Suppressor macrophage treated with lipopolysaccharide for 4 hours (primary cell): ENCODE results near the gene DHX16.

Source experiments
- DNase-seq: peaks from one replicate; pipeline ENCODE4 v3.0.0-alpha.2; 2020

Gene DHX16

DNA sequence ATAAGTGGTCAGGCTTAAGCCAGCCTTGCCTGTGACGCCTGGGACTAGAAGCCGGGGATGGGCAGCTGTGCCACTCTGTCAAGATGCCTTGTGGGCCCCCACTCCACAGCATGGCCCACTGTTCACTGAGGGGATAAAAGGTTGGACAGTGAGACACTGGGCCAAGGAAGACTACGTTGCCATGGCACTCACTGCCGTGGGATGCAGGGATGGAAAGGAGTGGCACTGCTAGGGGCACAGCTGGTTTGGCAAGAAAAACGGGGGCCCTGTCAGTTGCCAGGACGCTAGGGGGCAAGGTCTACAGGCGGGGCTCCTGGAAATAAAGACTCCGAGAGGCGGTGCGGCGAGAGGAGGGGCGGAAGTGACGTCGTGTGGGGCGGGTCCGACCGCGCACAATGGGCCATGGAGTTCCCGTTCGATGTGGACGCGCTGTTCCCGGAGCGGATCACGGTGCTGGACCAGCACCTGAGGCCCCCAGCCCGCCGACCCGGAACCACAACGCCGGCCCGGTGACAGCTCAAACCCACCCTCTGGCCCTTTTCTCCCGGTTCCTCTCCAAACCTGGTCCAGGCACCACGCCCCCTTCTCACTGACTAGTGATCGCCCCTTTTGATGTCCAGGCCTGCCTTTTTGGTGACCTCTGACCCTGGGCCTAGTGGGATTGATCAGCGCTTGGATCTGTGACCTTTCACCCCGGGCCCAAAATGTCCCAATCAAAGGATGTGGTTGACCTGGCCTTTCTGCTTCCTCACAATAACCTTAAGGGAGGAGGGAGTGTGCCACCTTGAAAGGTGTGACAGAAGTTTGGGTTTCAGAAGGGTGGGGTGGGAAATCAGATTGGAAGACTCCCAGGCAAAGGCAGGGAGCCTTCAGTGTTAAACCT, 46.1 kb downstream of the DHX16 start, which contains the start of gene ATAT1:
TSS of gene ATAT1 (plus strand) at position 391 of the 883 bp plus-strand sequence.
- DNase-seq, result peak; percentile 87

DNA sequence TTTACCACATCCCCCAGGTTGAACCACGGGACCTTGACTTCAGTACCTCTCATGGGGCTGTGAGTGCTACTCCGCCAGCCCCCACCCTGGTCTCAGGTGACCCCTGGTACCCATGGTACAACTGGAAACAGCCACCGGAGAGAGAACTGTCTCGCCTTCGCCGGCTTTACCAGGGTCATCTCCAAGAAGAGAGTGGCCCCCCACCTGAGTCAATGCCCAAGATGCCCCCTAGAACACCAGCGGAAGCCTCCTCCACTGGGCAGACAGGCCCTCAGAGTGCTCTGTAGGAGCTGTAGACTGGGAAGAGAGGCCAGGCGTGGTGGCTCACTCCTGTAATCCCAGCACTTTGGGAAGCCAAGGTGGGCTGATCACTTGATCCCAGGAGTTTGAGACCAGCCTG, 47.3 kb downstream of the DHX16 start:
- DNase-seq, result no peak

DNA sequence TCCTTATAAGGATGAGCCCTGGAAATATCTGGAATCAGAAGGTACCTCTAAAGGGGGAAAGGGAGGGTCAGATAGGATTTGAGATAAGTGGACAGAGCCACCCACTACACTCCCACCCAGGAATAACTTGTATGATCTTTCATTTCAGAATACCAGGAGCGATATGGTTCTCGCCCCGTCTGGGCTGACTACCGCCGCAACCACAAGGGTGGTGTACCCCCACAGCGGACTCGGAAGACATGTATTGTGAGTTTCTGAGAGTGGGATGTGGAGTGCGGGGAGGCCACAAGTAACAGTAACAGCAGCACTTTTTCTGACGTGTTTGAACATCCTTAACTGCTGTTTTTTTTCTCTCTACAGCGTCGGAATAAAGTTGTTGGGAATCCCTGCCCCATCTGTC, 53.2 kb downstream of the DHX16 start:
- no peak for DNase-seq

DNA sequence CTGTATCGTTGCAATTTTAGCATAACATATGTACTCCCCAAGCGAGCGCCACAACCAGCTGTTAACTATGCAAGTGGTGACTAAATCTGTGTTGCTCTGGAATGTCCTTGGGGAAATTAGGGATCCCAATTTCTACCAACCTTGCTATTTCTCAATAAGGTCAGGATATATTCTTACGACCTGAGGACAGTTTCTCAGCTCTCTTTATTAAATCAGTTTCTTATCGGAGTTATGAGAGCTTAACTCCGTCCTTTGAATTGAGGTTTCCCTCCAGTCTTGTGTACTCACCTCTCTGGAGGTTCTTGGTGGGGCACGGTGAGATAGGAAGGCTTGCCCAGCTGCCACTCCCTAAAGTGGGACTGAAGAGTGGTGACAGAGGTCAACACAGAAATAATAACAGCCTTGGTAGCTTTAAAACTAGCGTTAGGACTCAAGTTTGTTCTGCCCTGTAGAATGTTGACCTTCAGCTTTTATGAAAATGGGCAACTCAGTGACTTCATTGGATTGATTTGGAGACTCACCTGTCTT, 54.5 kb downstream of the DHX16 start:
- no peak for DNase-seq

DNA sequence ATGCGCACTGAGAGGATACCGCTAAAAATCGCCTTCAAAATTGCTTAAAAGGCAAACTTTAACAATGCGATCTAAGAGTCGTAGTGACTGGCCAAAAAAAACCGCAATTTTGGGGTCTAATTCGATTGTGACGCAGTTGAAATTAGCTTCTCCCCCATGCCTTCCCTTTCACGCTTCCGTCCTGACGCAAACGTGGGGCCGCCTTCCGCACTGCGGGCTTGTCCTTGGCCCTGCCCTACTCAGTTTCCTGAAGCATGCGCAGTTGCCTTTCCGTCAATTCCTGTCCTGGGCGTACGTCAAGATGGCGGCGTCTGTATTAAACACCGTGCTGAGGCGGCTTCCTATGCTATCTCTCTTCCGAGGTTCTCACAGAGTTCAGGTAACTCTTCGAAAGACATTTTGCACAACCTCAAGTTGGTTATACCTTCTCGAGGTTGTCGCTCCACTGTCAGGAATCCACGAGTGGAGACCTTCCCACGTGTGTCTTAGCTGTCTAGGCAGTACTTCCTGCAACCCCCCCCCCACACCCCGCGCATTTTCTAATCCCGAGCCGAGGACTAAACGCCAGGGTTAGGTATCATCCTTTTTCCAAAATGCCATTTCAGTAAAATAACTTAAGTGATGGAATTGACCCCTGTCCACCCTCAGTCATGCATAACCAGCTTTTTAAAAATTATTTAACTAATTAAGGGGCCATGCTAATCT, 55.1 kb downstream of the DHX16 start, which contains the start of gene MRPS18B:
TSS of gene MRPS18B (plus strand) at position 276 of the 705 bp plus-strand sequence. CDS start at position 302, 26 bp downstream.
- DNase-seq, result peak; percentile 98

DNA sequence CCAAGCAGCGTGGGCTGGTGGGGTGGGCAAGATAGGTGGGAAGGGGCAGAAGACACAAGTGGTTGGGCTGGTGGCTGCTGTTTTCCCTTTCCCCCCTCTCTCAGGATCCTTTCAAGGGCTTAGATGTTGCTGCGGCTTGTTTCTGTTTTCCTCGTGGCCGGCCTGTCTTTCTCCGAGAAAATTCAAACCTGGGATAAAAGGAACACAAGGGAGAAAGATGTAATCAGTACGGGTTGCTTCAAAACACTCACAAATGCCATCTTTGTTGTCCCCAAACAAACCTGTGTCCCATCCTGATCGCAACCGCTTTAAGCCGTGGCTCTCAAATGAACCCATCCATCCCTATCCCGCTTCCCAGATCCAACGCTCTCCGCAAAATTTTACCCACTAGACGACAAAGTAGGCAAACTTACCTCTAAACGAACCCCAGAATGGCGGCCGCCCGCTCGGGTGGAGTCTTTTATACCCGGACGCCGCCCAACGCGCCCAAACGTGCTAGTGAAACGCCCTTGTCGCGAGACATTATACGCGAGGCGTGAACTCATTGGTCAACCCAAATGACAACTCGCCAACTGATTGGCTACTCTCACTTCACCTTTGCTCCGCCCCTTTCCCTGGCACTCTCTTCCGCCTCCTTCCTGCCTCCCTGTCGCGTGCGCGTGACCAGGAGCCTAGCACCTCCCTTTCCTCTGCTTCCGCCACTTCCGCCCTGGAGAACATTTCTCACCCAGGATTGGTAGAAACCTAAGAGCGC, 55.8 kb downstream of the DHX16 start, which contains the start of gene PPP1R10:
TSS of gene PPP1R10 (minus strand) at position 433 of the 754 bp plus-strand sequence. CDS start 7,299 bp downstream, outside the sequence.
- peak; percentile 100 for DNase-seq

DNA sequence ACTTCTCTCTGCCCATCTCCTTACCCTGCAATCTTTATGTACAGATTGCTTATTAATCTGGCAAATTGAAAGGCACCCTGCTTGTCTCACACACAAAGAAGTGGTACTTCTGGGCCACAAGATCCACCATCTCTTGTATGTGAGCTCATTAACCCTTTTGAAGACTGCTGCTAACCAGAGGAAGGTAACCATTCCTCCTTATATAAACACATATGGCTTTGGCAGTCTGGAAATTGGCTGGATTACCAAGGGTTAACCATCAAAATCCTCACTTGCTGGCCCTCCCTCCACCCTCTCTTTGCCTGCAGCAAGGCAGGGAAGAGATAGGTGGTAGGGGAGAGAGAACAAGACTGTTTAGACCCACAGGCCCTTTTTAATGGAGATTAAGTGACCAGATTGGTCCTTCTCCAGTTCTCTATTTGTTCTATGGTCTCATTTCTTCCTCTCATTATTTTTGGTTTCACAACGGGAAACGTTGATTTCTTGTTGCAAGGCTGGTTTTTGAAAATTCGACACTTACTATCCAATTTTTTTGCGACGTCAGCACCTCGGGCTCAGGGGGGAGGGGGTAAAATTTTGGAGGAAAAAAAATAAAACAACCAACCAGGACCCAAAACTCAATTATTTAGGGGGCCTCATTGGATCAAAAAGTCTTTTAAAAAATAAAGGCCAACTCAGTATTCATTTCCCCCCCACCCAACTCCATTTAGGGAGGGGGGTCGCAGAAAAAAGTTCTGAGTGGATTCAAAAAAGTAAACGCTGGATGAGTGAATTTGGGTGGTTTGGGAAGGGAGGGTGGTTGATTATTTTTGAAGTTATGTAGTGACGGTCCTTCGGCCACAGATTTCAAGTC, 56.6 kb downstream of the DHX16 start:
- DNase-seq, result peak; percentile 51

DNA sequence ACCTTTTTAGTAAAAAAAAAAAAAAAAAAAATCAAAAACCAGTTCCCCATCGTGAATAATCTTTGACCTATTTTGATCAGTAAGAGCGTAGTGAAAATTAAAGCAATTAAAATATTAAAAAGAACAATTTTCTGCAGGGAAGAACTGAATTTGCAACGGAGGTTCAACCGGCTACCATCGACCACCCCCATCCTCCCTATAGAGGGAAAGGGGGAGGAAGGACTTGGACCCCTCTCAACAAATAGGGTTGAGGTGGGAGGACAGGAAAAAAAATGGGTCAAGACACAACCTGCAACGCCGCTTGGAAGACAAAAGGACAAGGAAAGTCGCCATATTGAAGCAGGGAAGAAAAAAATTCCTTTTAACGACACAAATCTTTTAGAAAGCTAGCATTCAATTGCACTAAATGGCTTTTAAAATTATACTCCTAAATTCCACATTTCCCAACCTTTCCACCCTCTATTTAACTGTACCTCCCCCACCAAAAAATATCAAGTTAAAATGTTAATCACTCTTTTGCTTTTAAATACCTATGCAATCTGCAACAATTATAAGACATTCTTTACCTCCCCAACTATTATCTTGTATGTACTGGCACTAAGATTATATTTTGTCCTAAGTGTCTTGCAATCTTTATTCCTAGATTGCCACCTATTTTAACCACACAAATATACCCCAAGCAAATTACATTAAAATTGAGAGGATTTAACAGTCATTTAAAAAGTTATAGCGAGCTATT, 57.4 kb downstream of the DHX16 start:
- peak; percentile 73 for DNase-seq

DNA sequence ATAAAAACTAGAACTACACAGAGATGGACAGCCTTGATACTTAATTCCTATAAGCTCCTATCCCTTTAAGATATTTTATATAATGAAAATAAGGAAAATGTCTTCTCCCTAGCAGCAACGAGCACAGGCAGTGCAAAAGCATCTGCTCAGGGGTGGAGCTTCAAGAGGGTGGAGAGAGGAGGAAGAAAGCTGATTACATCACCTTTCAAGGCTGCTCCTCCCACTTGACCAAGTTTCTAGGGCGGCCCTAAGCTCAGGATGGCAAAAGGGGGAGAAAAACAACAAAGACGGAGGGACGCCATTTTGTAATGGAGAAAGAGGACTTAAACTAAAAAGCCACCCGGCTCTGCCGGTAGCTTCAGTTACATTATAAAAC, 58.0 kb downstream of the DHX16 start:
- peak; percentile 97 for DNase-seq

DNA sequence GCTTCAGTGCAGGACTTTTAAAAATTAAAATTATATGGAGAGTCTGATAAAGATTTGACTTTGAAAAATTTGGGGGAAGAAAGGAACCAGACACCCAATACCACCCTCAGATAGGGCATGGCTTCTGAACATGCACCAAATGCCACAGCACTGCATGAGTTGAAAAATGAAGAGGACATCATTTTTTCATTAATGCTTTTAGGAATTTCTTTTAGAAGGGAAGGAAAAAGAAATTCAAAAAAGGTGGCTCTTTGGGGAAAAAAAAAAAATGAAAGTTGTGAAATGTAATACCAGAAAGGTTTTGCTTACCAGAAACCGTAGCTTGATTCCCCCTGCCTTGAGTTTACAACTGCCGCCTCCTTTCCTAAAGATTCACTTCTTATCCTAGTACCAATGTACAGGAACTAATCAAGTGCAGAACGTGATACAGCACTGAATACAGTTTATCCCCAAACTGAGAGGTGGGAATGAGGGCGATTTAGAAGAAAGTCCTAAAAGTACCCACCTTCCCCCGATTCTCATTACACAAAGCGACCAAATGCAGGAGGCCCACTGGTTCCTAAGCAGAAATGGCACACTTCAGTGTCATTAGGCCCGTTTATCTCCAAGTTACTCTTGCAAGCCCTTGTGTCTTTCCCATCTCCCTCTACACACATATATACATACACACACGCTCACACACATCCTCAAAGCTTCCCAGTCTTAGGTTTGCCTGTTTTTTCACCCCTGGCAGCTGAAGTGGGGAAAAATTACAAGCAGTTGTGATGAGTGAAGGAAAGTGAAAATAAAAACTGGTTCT, 58.6 kb downstream of the DHX16 start:
- DNase-seq, result no peak

DNA sequence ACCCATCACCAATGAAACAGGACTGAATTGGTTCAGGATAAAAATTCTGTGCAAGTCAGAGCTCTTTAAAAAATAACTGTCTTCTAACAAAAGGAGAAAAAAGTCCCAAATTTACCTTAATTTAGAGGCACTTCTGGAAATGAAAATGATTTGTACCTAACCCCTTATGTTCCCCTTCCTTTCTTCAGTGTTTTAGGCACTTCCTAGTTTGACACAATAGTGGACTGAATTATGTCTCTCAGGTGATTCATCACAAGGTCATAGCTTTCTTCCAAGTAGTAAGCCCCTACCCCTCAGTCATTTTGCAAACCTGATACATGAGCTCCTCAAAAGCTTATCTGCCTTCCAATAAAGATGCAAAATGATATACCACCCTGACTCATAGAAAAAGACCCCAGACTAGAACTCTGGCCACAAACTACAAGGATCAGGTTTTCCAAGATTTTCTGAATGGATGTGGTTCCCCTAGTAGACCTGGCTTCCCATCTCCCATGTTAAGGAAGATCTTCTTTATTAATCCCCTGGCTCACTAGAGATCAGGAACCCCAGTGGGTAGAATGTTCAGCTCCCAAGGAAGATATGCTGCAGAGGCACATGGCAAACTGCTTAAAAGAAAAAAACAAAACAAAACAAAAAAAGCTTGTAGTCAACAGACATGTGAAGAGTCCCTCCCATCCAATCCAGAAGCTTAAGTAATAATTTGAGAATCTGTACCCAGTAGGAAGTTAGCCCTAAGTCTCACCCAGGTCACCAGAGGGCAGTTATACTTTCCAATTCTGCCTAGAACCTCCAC, 59.4 kb downstream of the DHX16 start:
- DNase-seq, result peak; percentile 13

DNA sequence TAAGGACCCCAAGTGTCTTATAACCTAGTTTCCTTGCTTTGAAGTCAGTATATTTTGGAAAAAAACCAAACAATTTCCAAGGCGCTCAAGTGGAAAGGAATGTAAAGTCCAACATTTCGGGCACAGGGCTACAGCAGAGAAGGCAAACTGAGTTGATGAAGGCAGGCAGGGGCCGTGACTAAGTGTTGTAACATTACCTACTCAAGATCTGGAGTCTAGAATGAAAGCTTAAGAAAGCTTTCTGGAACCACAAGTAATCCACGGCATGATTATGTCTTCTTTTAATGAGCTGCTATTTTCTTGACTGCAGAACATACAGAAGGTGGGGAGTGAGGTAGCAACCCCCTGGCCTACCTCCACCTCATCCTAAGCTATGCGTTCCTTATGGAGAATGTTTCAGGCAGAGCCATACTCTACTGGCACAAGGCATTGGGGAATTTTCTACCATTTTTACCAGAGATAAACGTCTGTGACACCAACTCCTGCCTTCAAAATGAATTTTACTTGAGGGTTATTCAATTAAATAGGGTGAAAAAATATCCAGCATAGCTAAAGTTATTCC, 60.0 kb downstream of the DHX16 start:
- DNase-seq, result no peak

DNA sequence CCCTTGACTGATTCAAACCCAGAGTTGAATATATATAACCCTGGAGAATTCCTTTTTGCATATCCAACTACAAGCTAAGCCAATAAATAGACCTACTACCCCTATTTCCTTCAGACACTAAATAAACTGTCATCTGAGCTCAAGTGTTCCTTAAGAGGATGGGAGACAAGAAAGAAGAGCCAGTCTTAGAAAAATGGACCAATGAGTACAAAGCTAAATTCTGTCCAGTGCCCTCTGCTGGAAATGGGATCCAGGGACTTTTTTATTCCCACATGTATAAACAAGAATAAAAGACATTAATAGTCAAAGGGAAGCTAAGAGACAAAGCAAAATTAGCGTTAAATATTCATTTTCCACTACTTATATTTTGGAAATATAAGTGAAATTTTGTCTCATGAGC, 60.6 kb downstream of the DHX16 start:
- DNase-seq, result no peak

DNA sequence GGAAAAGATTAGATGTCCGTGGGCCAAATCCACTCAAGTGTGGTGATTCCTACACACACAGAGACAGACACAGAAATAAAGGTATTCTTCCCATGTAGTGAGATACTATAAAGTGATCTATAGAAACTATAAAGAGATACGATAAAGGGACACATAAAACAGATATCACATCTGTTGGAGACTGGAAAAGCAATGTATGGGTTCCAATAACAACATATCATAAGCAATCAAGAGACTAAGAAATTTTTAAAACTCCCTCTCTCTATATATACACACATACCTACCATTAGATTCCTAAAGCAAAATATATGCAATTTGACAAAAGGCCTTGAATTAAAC, 61.0 kb downstream of the DHX16 start:
- DNase-seq, result no peak

DNA sequence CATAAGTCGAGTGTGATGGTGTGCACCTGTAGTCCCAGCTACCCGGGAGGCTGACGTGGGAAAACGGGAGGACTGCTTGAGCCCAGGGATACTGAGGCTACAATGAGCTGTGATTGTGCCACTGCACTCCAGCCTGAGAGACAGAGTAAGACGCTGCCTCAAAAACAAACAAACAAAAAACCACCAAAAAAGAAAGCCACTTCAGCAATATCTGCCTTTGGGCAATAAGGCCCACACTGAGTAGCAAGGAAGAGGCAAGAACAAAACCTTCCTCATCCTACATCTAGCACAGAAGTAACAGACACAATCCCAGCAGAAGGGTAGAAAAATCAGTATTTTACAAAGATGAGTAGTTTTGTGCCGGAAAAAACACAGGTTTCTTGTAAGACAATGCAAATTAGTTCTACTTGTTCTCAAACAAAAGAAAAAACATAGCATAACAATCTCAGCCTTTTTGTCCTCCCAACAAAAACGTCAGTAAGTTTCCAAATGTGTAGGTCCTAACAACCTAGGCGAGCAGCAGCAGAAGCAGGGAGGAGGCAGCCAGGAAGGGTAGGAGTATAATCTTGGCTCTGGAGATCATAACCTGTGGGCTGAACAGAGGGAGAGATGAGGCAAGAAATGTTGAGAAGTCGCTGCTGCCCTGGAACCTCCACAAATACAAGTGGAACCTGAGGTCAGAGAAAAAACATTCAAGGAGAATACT, 61.5 kb downstream of the DHX16 start:
- DNase-seq, result no peak

DNA sequence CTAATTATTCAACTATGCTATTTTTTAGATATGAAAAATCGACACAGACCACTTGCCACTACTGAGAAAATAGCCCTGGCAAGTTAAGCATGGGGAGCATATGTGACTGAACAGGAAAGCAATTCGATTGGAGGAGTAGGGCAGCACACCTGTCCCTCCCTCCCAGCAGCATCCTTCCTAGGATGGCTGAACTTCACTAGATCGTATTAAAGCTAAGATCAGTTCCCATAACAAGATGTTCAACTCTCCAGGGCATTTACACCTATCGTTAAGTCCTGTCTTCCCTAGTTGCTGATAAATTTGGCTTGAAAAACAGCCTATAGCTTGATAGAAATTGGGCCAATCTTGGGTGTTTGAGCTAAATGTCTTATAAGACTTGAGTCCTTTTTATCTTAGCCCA, 62.7 kb downstream of the DHX16 start:
- no peak for DNase-seq

DNA sequence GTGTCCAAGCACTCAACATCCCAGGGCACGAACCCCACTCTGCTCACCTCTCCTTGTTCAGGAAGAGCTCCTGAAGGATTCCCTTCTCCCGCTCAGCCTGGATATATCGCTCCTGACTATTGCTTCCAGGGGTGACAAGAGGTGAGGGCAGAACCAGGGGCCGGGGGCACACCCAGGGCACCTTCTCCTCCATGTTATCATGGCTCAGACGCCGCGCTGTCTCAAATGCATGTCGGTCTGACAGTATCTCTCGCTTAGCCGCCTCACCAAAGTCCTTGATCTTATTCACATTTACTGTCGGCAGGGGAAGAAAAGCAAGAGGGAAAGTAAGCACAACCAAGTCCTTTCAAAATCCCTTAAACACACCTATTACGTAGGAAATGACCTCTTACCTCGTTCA, 68.8 kb downstream of the DHX16 start:
- no peak for DNase-seq
